ENCODE measurements around the gene CADM2. TPM values are rescaled to one million over a fixed set of nuclear protein-coding genes. Genes with fewer than 3 reads are reported as not detected.
A peak's percentile ranks its signal among the peaks of the same experiment; 100 is the strongest.

Gene CADM2
- total RNA-seq, 1 donor from 2014 or later = 4.0 TPM

DNA sequence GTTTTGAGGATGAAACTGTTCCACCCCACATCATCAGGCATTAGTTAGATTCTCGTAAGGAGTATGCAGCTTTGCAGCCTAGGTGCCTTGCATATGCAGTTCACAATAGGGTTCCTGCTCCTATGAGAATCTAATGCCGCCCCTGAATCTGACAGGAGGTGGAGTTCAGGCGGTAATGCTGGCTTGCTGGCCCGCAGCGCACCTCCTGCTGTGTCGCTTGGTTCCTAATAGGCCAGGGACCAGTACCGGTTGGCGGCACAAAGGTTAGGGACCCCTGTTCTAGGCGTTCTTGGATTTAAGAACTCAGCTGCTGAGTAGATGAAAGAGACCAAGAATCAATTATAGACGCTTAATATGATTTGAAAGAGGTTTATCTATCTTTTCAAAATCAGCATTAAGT is 595.4 kb downstream of the CADM2 start:
- H3K27ac Mint-ChIP-seq = no peak overlapping the region
- no peaks in the 10 kb centered on the region for H3K36me3 Mint-ChIP-seq
- no peaks in the 10 kb centered on the region for H3K27me3 Mint-ChIP-seq
- H3K4me3 Mint-ChIP-seq = no peak overlapping the region
- no peaks in the 10 kb centered on the region for H3K9me3 Mint-ChIP-seq
- no peak for DNase-seq (ENCODE audit: extremely low spot score, unreplicated experiment)
- TF ChIP-seq, protein P1, sequence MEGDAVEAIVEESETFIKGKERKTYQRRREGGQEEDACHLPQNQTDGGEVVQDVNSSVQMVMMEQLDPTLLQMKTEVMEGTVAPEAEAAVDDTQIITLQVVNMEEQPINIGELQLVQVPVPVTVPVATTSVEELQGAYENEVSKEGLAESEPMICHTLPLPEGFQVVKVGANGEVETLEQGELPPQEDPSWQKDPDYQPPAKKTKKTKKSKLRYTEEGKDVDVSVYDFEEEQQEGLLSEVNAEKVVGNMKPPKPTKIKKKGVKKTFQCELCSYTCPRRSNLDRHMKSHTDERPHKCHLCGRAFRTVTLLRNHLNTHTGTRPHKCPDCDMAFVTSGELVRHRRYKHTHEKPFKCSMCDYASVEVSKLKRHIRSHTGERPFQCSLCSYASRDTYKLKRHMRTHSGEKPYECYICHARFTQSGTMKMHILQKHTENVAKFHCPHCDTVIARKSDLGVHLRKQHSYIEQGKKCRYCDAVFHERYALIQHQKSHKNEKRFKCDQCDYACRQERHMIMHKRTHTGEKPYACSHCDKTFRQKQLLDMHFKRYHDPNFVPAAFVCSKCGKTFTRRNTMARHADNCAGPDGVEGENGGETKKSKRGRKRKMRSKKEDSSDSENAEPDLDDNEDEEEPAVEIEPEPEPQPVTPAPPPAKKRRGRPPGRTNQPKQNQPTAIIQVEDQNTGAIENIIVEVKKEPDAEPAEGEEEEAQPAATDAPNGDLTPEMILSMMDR (conservative IDR thresholded peaks at IDR 0.05) = no peak
- H3K4me1 Mint-ChIP-seq (ENCODE audit: unreplicated experiment) = no peaks in the 10 kb centered on the region

DNA sequence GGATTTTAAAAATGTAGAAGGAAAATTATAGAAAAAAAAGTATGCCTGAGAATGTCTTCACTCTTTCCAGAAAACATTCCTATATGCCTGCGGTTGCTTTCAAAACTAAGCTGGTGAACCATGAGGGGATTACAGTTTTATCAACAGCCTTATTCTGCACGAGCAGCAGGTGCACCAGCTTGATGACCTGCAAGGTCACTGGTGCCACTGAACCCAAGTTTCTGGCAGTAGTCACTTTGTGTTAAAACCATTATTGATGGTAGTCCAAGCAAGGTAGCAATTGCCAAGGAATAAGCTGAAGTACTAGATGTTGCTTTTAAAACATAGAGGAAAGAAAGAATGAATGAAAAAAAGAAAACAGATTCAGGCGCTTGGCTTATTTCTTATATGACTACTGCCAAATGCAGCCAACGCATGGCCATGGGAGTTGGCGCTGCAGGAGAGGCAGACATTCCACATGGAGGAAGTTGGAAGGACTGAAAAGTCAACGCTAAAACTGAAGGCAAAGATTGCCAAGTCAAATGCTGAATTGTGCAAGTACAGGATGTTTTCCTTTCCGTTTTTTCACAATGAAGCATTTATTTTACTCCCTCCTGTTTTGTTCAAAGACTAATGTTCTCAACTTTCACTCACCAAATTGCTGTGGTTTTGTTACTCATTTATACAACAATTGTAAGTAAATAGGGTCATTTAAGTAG is 601.4 kb downstream of the CADM2 start:
- TF ChIP-seq, protein P1 (conservative IDR thresholded peaks at IDR 0.05) = no peak
- H3K9me3 Mint-ChIP-seq = no peaks in the 10 kb centered on the region
- no peaks in the 10 kb centered on the region for H3K4me1 Mint-ChIP-seq (ENCODE audit: unreplicated experiment)
- H3K4me3 Mint-ChIP-seq = no peak overlapping the region
- DNase-seq (ENCODE audit: extremely low spot score, unreplicated experiment) = no peak
- no peaks in the 10 kb centered on the region for H3K36me3 Mint-ChIP-seq
- no peak overlapping the region for H3K27ac Mint-ChIP-seq
- H3K27me3 Mint-ChIP-seq = no peaks in the 10 kb centered on the region

DNA sequence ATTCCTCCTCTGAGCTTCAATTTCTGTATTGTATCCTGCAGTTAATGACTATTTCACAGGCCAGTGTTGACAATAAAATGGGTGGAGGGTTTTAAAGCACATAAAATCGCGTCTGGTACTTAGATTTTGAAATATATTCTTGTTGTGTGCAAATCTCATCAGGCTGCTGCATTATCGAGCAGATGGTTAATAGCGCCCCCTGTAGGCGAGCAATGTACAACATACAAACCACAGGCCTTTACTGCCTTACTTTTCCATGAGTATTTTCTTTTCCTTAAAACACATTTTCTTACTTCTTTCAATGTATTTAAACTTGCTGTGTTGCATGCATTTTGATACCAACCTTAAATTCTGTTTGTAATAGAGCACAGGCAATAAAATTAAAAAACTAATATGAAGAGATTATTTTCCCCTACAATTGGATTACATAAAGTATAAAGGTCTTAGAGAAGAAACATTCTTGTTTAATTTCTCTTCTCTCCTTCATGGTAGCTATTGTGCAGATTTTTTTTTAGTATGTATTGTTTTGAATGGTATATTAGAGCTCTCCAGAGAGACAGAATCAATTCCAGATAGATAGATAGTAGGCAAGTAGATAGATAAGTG is 608.4 kb downstream of the CADM2 start:
- no peak for DNase-seq (ENCODE audit: extremely low spot score, unreplicated experiment)
- Mint-ChIP-seq H3K4me3 (no peak overlapping the region), H3K27ac (no peak overlapping the region), H3K9me3 (no peaks in the 10 kb centered on the region), H3K4me1 (ENCODE audit: unreplicated experiment) (no peaks in the 10 kb centered on the region), H3K27me3 (no peaks in the 10 kb centered on the region), H3K36me3 (no peaks in the 10 kb centered on the region)
- TF ChIP-seq, protein P1 (conservative IDR thresholded peaks at IDR 0.05) = peak; percentile 83

DNA sequence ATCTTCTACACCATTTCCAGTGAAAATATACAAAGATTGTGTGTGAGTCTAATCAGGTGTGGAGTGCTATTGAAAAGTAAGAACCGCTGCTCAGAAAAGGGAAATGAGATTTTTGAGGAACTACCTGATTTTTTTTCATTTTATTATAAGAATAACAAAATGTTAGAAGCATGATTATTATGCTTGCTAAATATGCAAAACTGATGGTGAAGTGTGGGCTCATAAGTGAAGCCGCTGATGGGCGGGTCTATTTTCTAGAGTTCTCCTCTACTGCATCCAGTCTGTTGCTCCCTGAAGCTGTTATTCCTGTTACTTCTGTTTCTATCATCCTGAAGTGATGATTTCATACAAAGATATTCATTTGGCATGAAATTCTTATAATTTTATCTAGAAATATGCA is 612.0 kb downstream of the CADM2 start:
- Mint-ChIP-seq H3K4me3 (no peak overlapping the region), H3K36me3 (no peaks in the 10 kb centered on the region)

DNA sequence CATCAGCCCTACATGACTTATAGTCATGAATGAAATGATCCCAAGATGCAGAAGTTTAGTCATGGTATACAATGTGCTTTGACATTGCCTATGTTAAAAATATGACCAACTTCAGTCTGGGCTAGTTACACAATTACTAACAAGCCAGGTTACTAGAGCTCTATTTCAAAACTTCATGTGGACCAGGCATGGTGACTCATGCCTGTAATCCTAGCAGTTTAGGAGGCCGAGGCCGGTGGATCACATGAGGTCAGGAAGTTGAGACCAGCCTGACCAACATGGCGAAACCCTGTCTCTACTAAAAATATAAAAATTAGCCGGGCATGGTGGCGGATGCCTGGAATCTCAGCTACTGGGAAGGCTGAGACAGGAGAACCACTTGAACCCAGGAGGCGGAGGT is 613.0 kb downstream of the CADM2 start:
- Mint-ChIP-seq H3K9me3 (no peaks in the 10 kb centered on the region), H3K27me3 (no peaks in the 10 kb centered on the region), H3K4me3 (no peak overlapping the region), H3K4me1 (ENCODE audit: unreplicated experiment) (no peaks in the 10 kb centered on the region), H3K27ac (no peak overlapping the region), H3K36me3 (no peaks in the 10 kb centered on the region)
- no peak for DNase-seq (ENCODE audit: extremely low spot score, unreplicated experiment)
- TF ChIP-seq, protein P1 (conservative IDR thresholded peaks at IDR 0.05) = no peak

More for the DNA sequence above, 612.0 kb downstream of the CADM2 start:
- H3K9me3 Mint-ChIP-seq = no peaks in the 10 kb centered on the region
- H3K4me1 Mint-ChIP-seq (ENCODE audit: unreplicated experiment) = no peaks in the 10 kb centered on the region
- no peak for DNase-seq (ENCODE audit: extremely low spot score, unreplicated experiment)
- no peaks in the 10 kb centered on the region for H3K27me3 Mint-ChIP-seq
- TF ChIP-seq, protein P1 (conservative IDR thresholded peaks at IDR 0.05) = no peak
- no peak overlapping the region for H3K27ac Mint-ChIP-seq
